Osteocyte (in vitro differentiated cells): ENCODE results near the gene TTC7B. TPM values are rescaled to one million over a fixed set of nuclear protein-coding genes. Genes with fewer than 3 reads are reported as not detected.
A peak's percentile ranks its signal among the peaks of the same experiment; 100 is the strongest.

Source experiments
- DNase-seq: peaks from one replicate; pipeline ENCODE4 v3.0.0; 2021; ENCODE audit warnings: mixed read lengths; ENCODE audit not compliant: unreplicated experiment; ENCODE audit errors: extremely low spot score
- H3K27ac Mint-ChIP-seq: one replicate; pipeline ENCODE4 v1.8.0; 2021; ENCODE audit warnings: mild to moderate bottlenecking, mixed read lengths; ENCODE audit not compliant: unreplicated experiment
- H3K27me3 Mint-ChIP-seq: one replicate; pipeline ENCODE4 v1.8.0; 2021; ENCODE audit warnings: mixed read lengths; ENCODE audit not compliant: unreplicated experiment
- H3K36me3 Mint-ChIP-seq: one replicate; pipeline ENCODE4 v1.8.0; 2021; ENCODE audit warnings: mixed read lengths; ENCODE audit not compliant: unreplicated experiment
- H3K4me1 Mint-ChIP-seq: one replicate; pipeline ENCODE4 v1.8.0; 2021; ENCODE audit warnings: mixed read lengths; ENCODE audit not compliant: unreplicated experiment
- H3K4me3 Mint-ChIP-seq: one replicate; pipeline ENCODE4 v1.8.0; 2021; ENCODE audit warnings: mild to moderate bottlenecking, moderate library complexity, mixed read lengths; ENCODE audit not compliant: unreplicated experiment
- H3K9me3 Mint-ChIP-seq: one replicate; pipeline ENCODE4 v1.8.0; 2021; ENCODE audit warnings: mixed read lengths; ENCODE audit not compliant: unreplicated experiment
- CTCF ChIP-seq: fragments of 200-600 bp; sonication (generic); IDR thresholded peaks from 2 replicates; pipeline ENCODE4 v1.5.0; 2021; ENCODE audit warnings: antibody characterized with exemption, mild to moderate bottlenecking, moderate library complexity
- total RNA-seq: library from RNA; stranded (reverse); gene quantifications from 2 replicates; pipeline ENCODE4 v1.2.1, GENCODE V29; 2021

TTC7B gene
- total RNA-seq, 1 donor from 2014 or later = 43.2 TPM

DNA sequence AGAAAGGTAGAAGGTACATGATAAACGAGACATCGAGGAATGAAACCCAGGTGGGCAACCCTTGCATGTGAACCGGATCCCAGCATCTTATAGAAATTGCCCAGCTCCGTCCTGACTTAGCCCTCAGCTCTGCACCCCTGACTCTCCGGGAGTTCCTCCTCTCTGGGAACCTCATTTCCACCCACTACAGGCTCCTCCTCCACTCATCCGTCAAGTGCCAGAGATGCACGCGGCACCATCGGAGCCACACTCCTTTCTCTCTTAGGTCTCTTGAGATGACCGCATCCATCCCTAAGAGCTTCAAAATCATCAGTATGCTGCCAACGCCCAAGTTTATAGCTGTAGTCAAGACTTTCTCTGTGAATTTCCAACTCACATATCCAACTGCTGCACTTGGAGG lies 84.7 kb downstream of the TTC7B start:
- Mint-ChIP-seq H3K4me3 (no peak overlapping the region), H3K36me3 (peaks cover 3% of the 10 kb centered on the region), H3K27me3 (no peaks in the 10 kb centered on the region), H3K9me3 (no peaks in the 10 kb centered on the region), H3K4me1 (peaks cover 5% of the 10 kb centered on the region), H3K27ac (no peak overlapping the region)
- peak; percentile 19 for DNase-seq
- no peak for TF ChIP-seq CTCF

GRCh38 chr14:90730206-90730766 lies 85.9 kb downstream of the TTC7B start:
- Mint-ChIP-seq H3K36me3 (peaks cover 3% of the 10 kb centered on the region), H3K27ac (no peak overlapping the region), H3K27me3 (no peaks in the 10 kb centered on the region), H3K4me1 (peaks cover 8% of the 10 kb centered on the region), H3K9me3 (no peaks in the 10 kb centered on the region), H3K4me3 (no peak overlapping the region)
- peak; percentile 76 for DNase-seq
- no peak for TF ChIP-seq CTCF

- Mint-ChIP-seq H3K4me3 (no peak overlapping the region), H3K27ac (no peak overlapping the region), H3K9me3 (no peaks in the 10 kb centered on the region), H3K27me3 (no peaks in the 10 kb centered on the region), H3K36me3 (peaks cover 3% of the 10 kb centered on the region), H3K4me1 (peaks cover 8% of the 10 kb centered on the region)
- TF ChIP-seq CTCF = no peak
- DNase-seq = peak; percentile 56
Observed at GRCh38 chr14:90728951-90729350, 87.3 kb downstream of the TTC7B start.

- TF ChIP-seq CTCF = no peak
- Mint-ChIP-seq H3K4me1 (peaks cover 8% of the 10 kb centered on the region), H3K27ac (no peak overlapping the region), H3K4me3 (no peak overlapping the region), H3K9me3 (no peaks in the 10 kb centered on the region), H3K27me3 (no peaks in the 10 kb centered on the region), H3K36me3 (peaks cover 3% of the 10 kb centered on the region)
- DNase-seq = no peak
Observed at GRCh38 chr14:90727082-90727481, 89.1 kb downstream of the TTC7B start.

DNA sequence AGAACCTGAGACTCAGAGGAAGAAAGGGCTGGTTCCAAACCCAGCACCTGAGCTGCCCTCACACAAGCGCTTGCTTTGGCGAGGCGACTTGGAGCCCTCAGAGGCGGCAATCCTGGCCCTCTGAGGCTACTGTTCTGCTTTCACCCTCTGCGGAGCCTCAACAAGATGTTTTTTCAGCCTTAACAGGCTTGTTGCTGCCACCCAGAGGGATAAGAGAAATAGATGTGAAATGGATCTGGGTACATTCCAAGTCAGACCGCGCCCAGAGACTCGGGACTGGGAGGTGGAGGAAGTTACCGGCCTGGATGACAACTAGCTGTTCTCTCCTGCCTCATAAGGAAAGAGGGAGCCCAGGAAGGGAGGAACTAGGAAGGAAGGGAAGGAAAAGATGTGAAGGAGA lies 89.6 kb downstream of the TTC7B start:
- Mint-ChIP-seq H3K27me3 (no peaks in the 10 kb centered on the region), H3K36me3 (peaks cover 3% of the 10 kb centered on the region), H3K9me3 (no peaks in the 10 kb centered on the region), H3K4me3 (no peak overlapping the region), H3K4me1 (peaks cover 8% of the 10 kb centered on the region), H3K27ac (peak overlapping the region; percentile 49)
- peak; percentile 53 for TF ChIP-seq CTCF
- peak; percentile 84 for DNase-seq
